HK-2 (cell line): ENCODE measurements around the gene TUT7.
"Not testable (repeated sequence)": the region's sequence is repeated elsewhere in the genome, so short reads cannot be mapped to it uniquely, and the experiment has no call there.

Source experiments
- DNase-seq: peaks from one replicate; pipeline ENCODE4 v3.0.0-alpha.2; 2018; ENCODE audit not compliant: unreplicated experiment

TUT7 gene, protein sequence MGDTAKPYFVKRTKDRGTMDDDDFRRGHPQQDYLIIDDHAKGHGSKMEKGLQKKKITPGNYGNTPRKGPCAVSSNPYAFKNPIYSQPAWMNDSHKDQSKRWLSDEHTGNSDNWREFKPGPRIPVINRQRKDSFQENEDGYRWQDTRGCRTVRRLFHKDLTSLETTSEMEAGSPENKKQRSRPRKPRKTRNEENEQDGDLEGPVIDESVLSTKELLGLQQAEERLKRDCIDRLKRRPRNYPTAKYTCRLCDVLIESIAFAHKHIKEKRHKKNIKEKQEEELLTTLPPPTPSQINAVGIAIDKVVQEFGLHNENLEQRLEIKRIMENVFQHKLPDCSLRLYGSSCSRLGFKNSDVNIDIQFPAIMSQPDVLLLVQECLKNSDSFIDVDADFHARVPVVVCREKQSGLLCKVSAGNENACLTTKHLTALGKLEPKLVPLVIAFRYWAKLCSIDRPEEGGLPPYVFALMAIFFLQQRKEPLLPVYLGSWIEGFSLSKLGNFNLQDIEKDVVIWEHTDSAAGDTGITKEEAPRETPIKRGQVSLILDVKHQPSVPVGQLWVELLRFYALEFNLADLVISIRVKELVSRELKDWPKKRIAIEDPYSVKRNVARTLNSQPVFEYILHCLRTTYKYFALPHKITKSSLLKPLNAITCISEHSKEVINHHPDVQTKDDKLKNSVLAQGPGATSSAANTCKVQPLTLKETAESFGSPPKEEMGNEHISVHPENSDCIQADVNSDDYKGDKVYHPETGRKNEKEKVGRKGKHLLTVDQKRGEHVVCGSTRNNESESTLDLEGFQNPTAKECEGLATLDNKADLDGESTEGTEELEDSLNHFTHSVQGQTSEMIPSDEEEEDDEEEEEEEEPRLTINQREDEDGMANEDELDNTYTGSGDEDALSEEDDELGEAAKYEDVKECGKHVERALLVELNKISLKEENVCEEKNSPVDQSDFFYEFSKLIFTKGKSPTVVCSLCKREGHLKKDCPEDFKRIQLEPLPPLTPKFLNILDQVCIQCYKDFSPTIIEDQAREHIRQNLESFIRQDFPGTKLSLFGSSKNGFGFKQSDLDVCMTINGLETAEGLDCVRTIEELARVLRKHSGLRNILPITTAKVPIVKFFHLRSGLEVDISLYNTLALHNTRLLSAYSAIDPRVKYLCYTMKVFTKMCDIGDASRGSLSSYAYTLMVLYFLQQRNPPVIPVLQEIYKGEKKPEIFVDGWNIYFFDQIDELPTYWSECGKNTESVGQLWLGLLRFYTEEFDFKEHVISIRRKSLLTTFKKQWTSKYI (N-terminal part only)

DNA sequence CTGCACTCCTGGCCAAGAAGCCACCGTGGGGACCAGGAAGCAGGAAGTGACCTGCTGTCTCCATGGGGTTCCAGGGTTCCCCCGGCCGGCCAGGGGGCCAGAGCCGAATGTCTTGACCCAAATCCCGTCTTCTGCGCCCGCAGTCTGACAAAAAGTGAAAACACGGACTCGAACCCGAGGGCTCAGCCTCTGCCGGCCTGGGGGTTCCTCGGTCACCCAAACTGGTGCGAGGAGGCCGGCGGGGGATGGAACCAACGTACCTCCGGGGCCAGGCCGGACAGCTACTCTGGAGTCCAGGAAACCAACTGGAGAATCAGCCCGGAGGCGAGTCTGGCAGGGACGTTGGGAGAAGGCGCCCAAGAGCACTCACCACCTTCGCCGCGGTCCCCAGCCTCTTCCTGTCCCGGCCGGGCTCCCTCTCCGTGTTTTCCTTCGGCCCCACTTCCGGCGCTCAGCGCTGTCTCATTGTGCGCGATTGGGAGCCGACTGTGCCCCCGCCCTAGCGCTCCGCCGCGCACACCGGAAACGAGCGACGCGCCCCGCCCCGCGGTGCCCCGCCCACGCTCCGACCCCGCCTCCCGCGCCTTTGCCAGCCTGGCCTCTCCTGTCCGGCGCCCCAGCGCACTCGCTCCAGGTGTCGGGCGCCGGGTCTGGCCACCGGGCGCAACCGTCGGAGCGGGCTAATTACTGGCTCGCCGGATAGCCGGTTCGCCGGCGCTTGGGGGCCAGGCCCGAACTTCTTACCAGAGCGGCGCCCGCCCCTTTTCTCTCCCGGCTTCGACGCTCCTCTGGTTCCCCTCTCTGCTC, at the start of gene TUT7:
TUT7 (minus strand) TSS at position 400 of the 807 bp plus-strand sequence. CDS start 1,211 bp downstream, outside the sequence.
- peak; percentile 98 for DNase-seq

DNA sequence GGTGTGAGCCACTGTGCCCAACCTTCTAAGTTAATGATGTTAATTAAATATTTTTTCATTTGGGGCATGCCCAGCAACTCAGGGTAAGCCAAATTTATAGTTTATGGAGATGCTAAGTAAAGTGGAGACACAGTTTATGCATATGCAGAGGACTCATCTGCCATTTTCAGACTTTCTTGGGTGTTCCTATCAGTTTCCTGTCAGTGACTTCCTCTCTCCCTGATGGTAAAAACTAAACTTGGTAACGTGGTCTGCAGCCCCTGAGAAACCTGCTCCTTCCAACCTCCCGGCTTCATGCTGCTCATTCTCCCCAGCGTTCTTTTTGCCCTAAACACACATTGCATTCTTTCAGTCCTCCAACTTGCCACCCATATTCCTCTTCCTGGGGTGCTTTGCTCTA, 48.4 kb upstream of the TUT7 start:
- no peak for DNase-seq

DNA sequence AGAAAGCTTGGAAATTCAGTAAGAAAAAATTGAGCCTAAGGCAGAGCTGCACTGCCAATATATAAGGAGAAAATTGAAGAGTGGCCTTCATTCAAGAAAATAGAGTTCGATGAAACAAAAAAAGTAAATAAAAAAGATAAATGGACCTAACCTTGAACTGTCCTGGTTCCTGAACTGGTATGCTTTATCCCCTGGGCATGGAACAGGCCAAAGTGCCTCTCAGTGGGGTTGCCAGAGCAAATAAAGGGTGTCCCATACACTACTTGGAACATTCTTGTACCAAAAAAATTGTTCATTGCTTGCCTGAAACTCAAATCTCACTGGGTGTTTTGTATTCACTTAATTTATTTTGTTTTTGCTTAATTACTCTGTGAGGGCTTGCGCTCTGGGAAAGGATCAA, 42.2 kb upstream of the TUT7 start:
- no peak for DNase-seq

DNA sequence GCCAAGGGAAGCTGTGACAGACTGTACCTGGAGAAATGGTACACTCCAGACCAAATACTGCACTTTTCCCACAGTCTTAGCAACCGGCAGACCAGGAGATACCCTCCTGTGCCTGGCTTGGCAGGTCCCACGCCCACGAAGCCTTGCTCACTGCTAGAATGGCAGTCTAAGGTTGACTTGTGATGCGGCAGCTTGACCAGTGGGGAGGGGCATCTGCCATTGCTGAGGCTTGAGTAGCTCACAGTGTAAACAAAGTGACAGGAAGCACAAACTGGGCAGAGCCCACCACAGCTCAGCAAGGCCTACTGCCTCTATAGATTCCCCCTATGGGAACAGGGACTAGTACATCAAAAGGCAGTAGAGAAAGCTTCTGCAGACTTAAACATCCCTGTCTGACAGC, 36.0 kb upstream of the TUT7 start:
- DNase-seq: not testable (repeated sequence)

DNA sequence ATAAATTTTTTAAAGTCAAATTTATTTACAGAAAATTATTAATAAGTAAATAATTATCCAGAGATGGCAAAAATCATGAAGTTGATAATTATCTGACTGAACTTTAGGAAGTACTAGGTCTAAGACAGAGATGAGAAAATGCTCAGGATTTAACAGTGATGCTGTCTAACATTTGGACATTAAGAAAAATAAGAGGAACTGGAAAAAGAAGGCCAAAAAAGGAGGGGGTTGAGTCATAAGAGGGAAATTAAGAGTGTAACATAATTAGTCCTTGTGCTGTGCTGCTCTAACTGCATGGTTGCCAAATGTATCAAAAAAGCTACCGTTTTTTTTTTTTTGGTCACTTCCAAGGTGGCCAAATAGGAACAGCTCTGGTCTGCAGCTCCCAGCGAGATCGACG, 35.4 kb upstream of the TUT7 start:
- DNase-seq: no peak

DNA sequence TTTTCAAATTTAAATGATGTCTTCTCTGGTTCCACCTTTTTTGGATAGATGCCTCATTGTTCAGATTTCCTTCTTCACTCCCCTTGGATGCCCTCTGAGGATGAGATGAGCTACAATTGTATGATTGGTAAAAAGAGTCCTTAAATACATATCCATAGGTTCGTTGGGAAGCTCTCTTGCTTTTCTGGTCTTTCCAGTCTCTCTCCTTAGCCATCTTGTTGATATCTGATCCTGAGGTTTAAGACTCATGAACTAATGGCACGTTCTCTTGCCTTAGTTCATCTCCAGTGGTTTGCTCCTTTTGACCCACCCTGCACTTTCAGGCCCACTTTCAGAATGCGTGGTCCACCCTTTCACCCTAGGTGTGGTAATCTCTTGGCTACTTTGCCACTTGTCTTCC, 33.2 kb upstream of the TUT7 start:
- no peak for DNase-seq

DNA sequence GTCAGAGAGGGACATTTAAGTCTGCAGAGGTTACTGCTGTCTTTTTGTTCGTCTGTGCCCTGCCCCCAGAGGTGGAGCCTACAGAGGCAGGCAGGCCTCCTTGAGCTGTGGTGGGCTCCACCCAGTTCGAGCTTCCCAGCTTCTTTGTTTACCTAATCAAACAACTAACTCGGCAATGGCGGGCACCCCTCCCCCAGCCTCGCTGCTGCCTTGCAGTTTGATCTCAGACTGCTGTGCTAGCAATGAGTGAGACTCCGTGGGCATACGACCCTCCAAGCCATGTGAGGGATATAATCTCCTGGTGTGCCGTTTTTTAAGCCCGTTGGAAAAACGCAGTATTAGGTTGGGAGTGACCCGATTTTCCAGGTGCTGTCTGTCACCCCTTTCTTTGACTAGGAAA, 28.8 kb upstream of the TUT7 start:
- not testable (repeated sequence) for DNase-seq

DNA sequence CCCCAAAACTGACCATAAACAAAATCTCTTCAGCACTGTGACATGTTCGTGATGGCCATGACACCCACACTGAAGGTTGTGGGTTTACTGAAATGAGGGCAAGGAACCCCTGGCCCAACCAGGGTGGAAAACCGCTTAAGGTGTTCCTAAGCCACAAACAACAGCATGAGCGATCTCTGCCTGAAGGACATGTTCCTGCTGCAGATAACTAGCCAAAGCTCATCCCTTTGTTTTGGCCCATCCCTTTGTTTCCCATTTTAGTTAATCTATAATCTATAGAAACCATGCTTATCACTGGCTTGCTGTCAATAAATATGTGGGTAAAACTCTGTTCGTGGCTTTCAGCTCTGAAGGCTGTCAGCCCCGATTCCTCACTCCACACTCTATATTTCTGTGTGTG, 21.8 kb upstream of the TUT7 start:
- DNase-seq: no peak

DNA sequence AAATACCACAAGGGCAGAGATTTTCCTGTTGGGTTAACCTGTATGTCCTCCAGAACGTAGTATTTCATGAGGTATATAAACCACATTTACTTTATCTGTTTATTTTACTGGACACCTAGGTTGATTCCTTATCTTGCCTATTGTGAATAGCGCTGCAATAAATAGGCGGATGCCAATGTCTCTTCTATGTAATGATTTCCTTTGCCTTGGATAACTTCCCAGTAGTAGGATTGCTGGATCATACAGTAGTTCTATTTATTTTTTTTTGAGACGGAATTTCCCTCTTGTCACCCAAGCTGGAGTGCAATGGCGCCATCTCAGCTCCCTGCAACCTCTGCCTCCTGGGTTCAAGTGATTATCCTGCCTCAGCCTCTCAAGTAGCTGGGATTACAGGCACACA, 15.6 kb upstream of the TUT7 start:
- no peak for DNase-seq

DNA sequence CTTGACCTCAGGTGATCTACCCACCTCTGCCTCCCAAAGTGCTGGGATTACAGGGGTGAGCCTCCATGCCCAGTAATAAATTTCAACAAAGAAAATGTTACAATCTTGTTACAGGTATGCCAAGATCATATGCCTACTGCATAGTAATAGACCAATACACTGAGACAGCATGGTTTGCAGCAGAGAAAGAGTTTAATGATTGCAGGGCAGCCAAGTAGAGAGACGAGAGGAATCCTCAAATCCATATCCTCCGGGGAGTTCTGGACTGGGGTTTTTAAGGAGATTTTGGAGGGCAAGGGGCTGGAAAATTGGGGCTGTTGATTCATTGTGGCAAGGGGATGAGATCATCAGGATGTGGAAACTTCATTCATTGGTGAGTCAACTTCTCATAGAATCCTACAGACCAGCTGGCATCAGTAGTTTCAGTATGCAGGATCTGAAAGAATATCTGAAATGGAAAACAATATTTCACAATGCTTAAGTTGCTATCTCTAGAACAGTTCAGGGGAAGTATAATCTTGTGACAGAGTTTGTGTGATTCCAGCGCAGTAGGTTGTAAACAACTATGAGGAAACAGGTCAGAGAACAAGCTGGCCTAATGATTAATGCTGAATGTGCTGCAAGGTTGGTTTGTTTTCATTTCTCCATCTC, 14.8 kb upstream of the TUT7 start:
- no peak for DNase-seq

DNA sequence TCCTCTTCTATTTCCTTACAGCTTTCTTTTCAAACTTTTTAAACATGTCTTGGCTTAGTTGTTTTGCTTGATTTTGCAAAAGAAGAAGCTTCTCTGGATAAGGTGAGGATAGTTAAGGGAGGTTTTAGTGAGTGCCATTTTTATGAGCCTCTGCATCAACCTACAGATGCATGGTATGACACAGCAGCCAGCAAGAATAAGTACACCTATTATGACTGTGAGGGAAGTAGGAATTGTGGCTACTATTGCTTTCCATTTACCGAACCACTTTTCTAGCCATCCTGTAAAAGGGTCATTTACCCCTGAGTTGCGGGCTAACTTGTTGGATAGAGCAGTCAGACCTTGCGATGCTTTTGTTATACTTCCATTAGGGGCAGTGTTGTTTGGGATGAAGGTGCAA, 7.0 kb upstream of the TUT7 start:
- no peak for DNase-seq

DNA sequence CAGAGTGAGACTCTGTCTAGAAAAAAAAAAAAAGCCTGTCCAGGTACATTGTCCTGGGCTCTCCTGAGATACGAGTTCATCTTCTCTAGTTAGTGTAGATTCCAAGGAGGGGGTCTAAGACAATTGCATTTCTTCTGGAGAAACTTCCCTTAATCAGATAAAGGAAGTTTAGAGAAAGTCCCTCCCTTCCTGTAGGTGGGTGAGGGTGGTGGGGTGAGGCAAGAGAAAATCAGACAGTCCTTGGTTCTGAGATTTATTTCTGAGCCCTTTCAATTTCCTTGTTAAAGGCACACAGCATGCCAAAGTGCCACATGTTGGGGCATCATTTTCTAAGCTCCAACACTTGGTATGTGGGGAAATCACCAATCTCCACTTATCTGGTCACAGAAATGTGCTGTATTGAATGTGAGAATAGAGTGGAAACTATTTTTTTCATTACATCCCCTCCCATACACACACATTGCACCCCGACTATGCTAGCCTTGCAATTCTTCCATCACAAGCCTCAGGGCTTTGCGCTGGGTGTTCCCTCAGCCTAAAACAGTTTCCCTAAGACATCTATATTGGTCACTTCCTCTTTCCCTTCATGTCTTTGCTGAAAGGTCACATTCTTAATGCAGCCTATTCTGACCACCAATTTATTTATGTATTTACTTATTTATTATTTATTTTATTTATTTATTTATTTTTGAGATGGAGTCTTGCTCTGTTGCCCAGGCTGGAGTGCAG, 5.1 kb upstream of the TUT7 start:
- DNase-seq: no peak

DNA sequence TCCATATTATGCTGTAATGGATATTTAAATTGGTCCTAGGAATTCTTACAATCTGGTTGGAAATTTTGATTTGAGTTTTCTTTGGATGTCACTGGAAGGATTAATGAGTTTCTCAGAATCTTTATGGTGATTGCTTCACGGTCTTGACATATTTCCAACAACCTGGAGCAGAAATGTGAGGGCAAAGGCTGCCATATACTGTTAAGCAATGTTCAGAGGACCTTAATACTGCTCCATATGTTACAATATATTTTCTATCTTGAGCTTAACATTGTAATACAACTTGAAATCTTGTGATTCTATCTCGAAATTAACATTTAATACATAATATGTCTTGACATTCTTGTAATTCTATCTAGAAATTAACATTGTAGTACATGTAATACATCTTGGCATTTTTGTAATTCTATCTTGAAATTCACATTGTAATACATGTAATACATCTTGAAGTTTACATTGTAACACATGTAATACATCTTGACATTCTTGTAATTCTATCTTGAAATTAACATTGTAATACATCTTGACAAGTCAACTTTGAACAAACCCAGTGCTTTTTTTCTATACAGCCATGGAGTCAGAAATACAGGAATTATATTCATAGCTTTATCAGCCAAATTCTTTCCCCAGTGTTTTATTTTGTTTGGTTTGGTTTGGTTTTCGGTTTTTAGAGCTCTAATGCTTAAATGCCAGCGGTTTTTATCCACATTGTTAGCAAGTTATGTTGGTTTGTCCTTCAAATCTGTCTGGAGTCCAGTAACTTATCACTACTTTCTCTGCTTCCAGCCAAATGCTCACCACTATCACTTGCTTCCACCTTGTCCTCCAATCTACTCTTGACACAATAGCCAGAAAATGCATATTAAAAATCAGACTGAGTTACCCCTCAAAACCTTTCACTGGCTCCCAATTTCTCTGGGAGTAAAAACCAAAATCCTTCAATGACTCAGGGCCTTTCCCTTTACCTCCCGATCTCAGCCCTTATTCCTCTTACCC, 3.0 kb upstream of the TUT7 start:
- DNase-seq: no peak

DNA sequence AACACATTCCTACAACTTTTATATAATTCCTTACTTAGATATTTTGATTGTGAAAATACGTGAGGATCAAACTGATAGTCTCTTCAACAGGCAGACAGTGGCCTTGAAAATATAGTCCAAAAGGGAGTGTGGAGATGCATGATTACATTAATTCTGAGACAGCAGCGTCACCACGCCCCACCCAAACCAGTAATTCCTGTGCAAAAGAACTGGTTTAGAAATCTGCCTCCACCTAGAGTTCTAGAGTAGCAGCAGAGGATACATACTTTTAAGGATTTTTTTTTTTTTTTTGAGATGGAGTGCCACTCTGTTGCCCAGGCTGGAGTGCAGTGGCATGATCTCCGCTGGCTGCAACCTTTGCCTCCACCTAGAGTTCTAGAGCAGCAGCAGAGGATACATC, 1.6 kb upstream of the TUT7 start:
- no peak for DNase-seq

DNA sequence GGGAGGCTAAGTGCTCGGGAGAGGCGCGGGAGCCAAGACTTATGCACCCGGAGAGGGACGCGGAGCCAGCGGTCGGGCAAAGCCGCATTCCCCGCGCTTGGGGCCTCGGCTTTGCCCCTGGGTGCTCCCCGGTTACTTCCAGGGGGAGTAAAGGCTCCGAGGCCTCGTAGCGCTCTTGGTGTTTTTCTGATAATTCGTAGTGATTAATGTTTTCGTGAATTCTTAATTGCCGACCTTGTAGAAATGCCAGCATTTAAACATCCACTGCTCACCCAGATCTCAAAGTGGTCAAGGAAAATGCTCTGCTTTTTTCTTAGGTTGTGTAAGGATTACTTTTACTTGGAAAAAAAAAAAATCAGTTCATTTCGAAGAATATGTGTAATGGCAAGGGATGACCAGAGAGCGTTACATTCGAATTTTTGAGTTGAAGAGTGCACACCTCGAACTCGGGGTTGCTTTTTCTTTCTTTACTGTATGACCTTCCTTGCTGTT, 654 bp upstream of the TUT7 start:
- no peak for DNase-seq

DNA sequence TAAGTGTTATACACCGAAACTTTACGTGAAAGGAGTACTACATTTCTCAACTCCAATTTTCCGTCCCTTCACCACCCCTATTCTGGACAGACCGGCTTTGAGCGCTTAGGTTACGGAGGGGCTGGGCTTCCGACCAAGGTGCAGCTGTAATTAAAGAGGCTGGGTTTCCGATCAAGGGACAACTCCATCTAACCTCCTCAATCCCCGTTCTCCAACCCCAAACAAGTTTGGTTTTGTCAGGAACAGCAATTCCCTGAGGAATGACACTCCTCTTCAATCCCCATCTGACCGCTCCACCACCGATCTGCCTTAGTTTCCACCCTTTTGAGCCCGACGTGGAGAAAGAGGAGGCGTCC, 577 bp downstream of the TUT7 start:
- no peak for DNase-seq

DNA sequence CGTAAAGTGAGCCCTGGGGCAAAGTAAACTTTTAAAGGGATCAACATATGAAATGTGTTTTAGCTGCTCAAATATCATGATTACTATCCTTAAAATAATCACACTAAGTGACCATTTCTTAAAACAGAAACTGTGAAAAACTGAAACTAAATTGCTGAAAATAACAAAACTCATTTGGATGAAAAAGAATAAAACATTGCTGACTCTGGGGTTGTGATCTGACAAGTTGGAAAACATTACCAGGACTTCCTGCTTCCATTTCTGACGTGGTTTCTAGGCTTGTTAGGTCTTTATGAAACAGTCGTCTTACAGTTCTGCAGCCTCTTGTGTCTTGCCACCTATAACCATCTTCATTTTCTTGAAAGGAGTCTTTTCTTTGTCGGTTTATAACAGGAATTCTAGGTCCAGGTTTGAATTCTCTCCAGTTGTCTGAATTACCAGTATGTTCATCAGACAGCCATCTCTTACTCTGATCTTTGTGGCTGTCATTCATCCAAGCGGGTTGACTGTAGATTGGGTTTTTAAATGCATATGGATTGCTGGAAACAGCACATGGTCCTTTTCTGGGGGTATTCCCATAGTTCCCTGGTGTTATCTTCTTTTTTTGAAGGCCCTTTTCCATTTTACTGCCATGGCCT, 1.7 kb downstream of the TUT7 start:
- no peak for DNase-seq

DNA sequence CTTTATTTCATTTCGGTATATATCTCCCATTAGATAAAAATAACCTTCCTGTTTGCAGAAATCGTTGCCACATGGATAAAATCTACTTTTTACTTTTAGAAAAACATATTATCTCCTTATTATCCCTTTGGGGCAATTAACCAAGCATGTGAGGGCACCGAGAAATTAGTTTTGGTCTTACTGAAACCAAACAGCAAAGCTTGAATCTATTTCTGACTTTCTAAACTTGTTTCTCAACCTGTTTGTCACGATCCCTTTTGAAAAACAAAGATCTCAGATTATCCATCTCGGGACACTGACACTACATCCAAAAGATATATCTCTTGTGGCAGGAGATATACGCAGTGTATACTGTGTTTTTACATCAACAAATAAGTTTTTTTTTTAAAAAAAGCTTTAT, 2.3 kb downstream of the TUT7 start:
- no peak for DNase-seq
